ENCODE results near the gene CCDC92B.
"Not testable (repeated sequence)": the region's sequence is repeated elsewhere in the genome, so short reads cannot be mapped to it uniquely, and the experiment has no call there.

The CCDC92B gene

GRCh38 chr17:2784864-2785263 lies 35.4 kb upstream of the CCDC92B start:
- Mint-ChIP-seq H3K27me3 (peaks cover 8% of the 10 kb centered on the region in 2 donors), H3K27ac (no peak overlapping the region), H3K4me1 (peaks cover 2 to 5% of the 10 kb centered on the region in 2 donors), H3K9me3 (no peaks in the 10 kb centered on the region), H3K36me3 (no peaks in the 10 kb centered on the region), H3K4me3 (no peak overlapping the region)
- no peak for ATAC-seq (replicated peaks)
- no peak for DNase-seq

DNA sequence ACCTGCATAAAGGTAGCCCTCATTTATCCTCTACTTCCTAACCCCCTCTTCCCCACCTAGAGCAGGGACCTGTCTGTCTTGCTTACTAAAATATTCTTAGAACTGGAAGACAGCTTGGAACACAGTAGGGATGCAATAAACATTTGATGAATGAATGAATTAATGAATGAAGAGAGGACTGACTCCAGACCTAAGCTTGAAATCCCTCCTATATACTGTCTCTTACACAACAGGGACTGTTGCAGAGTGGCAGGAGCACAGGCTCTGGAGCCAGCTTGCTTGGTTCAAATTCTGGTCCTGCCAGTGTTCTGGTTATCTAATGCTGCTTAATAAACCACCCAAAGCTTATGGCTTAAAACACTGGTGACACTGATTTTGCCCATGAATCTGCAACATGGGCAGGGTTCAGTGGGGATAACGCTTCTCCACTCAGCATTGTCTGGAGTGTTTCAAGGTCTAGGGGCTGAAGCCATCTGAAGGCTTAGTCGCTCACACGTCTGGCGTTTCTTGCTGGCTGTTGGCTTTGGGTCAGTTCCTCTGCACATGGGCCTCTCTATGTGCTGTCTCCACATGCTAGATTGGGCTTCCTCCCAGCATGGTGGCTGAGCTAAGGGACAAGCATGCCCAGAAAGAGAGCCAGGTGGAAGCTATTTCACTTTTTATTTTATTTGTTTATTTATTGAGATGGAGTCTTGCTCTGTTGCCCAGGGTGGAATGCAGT lies 34.0 kb upstream of the CCDC92B start:
- Mint-ChIP-seq H3K9me3 (no peaks in the 10 kb centered on the region), H3K27me3 (peaks cover 21% of the 10 kb centered on the region in 2 donors), H3K4me1 (peaks cover 0 to 3% of the 10 kb centered on the region in 2 donors), H3K4me3 (no peak overlapping the region), H3K27ac (no peak overlapping the region), H3K36me3 (no peaks in the 10 kb centered on the region)
- DNase-seq (no peak), ATAC-seq (replicated peaks) (no peak)

GRCh38 chr17:2782055-2782454 lies 32.6 kb upstream of the CCDC92B start:
- H3K27ac Mint-ChIP-seq = peak overlapping the region; percentile 25
- ATAC-seq (replicated peaks) (no peak), DNase-seq (no peak)
- H3K36me3 Mint-ChIP-seq = no peaks in the 10 kb centered on the region
- no peak overlapping the region for H3K4me3 Mint-ChIP-seq
- peaks cover 34% of the 10 kb centered on the region in 2 donors for H3K27me3 Mint-ChIP-seq
- H3K4me1 Mint-ChIP-seq = peaks cover 4 to 5% of the 10 kb centered on the region in 2 donors
- H3K9me3 Mint-ChIP-seq = no peaks in the 10 kb centered on the region

- not testable (repeated sequence) for H3K27ac Mint-ChIP-seq; H3K4me1 Mint-ChIP-seq; DNase-seq; H3K4me3 Mint-ChIP-seq; ATAC-seq (replicated peaks); H3K36me3 Mint-ChIP-seq; H3K9me3 Mint-ChIP-seq
- H3K27me3 Mint-ChIP-seq = peaks cover 37 to 38% of the 10 kb centered on the region in 2 donors
Measured at GRCh38 chr17:2781598-2781997, 32.1 kb upstream of the CCDC92B start.

DNA sequence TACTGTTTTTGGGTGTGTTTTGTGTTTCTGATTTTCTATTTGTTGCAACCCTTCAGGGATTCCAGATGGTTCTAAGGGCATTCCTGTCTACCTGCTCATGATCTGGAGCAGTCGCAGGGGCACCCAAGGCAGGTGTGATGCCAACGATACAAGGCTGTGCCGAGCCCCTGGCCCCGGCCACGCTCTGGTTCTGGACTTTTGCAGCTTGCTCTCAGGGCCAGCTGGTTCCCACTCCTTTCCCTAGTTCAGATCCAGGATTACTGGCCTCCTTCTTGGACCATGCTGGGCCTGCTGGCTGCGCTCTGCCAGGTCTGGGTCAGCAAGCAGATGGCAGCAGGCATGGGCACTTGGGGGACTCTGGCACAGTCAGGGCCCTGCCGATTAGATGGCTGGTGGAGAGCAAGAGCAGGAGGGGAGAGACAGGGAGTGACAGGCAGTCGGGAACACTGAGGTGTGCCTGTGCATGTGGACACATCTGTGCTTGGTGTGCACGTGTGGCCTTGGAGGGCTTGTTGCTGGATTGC lies 31.5 kb upstream of the CCDC92B start:
- no peaks in the 10 kb centered on the region for H3K36me3 Mint-ChIP-seq
- no peak overlapping the region for H3K27ac Mint-ChIP-seq
- no peaks in the 10 kb centered on the region for H3K9me3 Mint-ChIP-seq
- H3K4me3 Mint-ChIP-seq = no peak overlapping the region
- ATAC-seq (replicated peaks) (no peak), DNase-seq (no peak)
- H3K27me3 Mint-ChIP-seq = peaks cover 40 to 42% of the 10 kb centered on the region in 2 donors
- H3K4me1 Mint-ChIP-seq = peaks cover 8 to 11% of the 10 kb centered on the region in 2 donors

DNA sequence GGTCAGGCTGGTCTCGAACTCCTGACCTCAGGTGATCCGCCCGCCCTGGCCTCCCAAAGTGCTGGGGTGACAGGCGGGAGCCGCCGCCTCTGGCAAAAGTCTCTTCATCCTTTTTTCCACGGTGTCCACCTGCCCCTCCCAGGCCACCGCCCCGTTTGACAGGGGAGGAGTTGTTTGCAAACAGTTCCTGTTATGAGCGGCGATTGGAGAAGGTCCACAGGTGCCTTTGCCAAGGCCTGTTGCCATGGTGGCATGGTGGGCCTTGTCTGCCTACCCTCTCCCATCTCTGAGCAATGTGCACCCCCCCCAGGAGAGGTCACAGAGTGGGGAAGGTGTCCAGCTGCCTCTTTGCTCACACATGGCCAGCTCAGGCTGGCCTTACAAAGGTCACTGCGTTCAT lies 30.8 kb upstream of the CCDC92B start:
- no peak overlapping the region for H3K4me3 Mint-ChIP-seq
- DNase-seq (no peak), ATAC-seq (replicated peaks) (no peak)
- no peak overlapping the region for H3K27ac Mint-ChIP-seq
- H3K9me3 Mint-ChIP-seq = no peaks in the 10 kb centered on the region
- no peaks in the 10 kb centered on the region for H3K36me3 Mint-ChIP-seq
- H3K27me3 Mint-ChIP-seq = peaks cover 47 to 49% of the 10 kb centered on the region in 2 donors
- H3K4me1 Mint-ChIP-seq = peaks cover 12 to 18% of the 10 kb centered on the region in 2 donors

DNA sequence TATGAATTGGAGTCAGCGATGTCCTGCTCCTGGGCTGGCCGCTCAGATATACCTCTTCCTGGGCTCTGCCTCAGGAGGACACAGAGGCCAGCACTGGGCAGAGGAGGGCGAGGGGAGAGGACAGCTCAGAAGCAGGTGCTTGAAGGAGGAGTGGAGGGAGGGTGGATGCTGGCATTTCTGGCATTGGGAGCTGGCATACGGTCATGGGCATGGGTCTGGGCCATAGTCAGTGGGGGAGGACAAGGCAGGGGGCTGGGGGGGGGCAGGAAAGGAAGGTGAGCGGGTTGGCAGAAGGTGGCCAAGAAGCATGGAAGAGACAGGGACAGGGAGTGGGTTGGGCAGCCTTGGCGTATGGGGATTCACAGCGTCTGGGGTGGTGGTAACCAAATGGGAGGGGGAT lies 30.1 kb upstream of the CCDC92B start:
- Mint-ChIP-seq H3K4me1 (peaks cover 15 to 18% of the 10 kb centered on the region in 2 donors), H3K9me3 (no peaks in the 10 kb centered on the region), H3K27ac (no peak overlapping the region), H3K4me3 (no peak overlapping the region), H3K27me3 (peaks cover 54 to 56% of the 10 kb centered on the region in 2 donors), H3K36me3 (no peaks in the 10 kb centered on the region)
- no peak for DNase-seq
- no peak for ATAC-seq (replicated peaks)

- H3K4me3 Mint-ChIP-seq = no peak overlapping the region
- H3K27ac Mint-ChIP-seq = no peak overlapping the region
- no peaks in the 10 kb centered on the region for H3K36me3 Mint-ChIP-seq
- H3K9me3 Mint-ChIP-seq = no peaks in the 10 kb centered on the region
- H3K4me1 Mint-ChIP-seq = peaks cover 15 to 18% of the 10 kb centered on the region in 2 donors
- ATAC-seq (replicated peaks) (no peak), DNase-seq (no peak)
- peaks cover 60 to 66% of the 10 kb centered on the region in 2 donors for H3K27me3 Mint-ChIP-seq
Measured at GRCh38 chr17:2778489-2778888, 29.0 kb upstream of the CCDC92B start.

DNA sequence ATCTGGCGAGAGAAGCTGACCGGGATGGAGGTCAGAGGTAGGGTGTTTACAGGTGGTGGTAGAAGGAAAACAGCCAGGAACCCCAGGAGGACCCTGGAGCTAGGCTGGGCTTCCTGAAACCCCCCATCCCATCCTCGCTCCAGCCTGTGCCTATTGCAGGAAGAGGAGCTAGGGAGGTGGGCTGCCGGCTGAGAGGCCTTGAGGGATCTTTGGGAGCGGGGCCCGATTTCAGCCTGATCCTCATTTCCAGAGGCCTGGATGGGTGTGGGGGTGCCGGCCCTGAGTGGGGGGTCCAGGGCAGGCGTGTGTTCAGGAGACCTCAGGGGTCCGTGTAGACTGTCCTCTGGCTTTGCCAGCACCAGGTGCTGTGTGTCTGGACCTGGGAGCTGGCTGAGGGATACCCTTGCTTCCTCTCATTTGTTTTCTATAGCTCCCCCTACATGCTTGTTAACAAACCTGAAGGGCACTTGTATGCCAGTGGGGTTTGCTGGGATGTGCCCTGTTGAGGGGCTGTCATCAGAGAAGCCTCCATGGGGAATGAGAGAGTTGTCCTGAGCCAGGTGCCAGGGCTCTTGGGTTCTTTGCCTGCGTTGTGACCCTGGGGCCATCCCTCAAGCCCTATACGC lies 27.9 kb upstream of the CCDC92B start:
- ATAC-seq (replicated peaks) = no peak
- no peak for DNase-seq
- Mint-ChIP-seq H3K9me3 (no peaks in the 10 kb centered on the region), H3K4me1 (peaks cover 16 to 18% of the 10 kb centered on the region in 2 donors), H3K36me3 (no peaks in the 10 kb centered on the region), H3K4me3 (peak overlapping the region; percentile 50 to 73), H3K27ac (peak overlapping the region; percentile 56), H3K27me3 (peaks cover 70 to 71% of the 10 kb centered on the region in 2 donors)

- Mint-ChIP-seq H3K4me1 (peaks cover 16 to 18% of the 10 kb centered on the region in 2 donors), H3K27me3 (peaks cover 70 to 72% of the 10 kb centered on the region in 2 donors), H3K4me3 (peak overlapping the region; percentile 50 to 73), H3K27ac (peak overlapping the region; percentile 56), H3K9me3 (no peaks in the 10 kb centered on the region), H3K36me3 (no peaks in the 10 kb centered on the region)
- no peak for DNase-seq
- peak; percentile 62 to 67 for ATAC-seq (replicated peaks)
Measured at GRCh38 chr17:2776589-2777241, 27.3 kb upstream of the CCDC92B start.

- no peaks in the 10 kb centered on the region for H3K9me3 Mint-ChIP-seq
- peaks cover 64 to 86% of the 10 kb centered on the region in 2 donors for H3K27me3 Mint-ChIP-seq
- H3K27ac Mint-ChIP-seq = no peak overlapping the region
- no peaks in the 10 kb centered on the region for H3K36me3 Mint-ChIP-seq
- ATAC-seq (replicated peaks) (no peak), DNase-seq (no peak)
- H3K4me1 Mint-ChIP-seq = peaks cover 16 to 18% of the 10 kb centered on the region in 2 donors
- H3K4me3 Mint-ChIP-seq = no peak overlapping the region
Measured at GRCh38 chr17:2775206-2775605, 25.8 kb upstream of the CCDC92B start.

DNA sequence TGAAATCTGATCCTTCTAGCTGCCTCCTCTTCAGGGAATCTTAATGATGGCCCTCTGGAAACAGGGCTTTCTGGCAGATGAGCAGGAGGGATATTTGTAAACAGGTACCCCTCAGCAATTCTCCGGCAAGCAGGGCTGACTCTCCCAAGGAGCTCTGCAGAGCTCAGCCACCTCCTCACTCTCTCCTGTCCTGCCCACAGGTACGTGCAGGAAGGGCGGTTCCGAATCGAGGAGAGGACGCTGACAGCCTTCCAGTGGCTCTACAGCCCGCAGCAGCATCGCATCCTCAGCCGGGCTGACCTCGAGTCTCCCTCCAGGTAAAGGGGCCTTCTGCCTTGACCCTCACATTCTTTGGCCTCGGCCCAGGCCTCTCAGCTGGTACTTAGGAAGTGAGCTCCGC lies 20.7 kb upstream of the CCDC92B start:
- Mint-ChIP-seq H3K4me1 (peaks cover 0 to 8% of the 10 kb centered on the region in 2 donors), H3K9me3 (no peaks in the 10 kb centered on the region), H3K36me3 (no peaks in the 10 kb centered on the region), H3K4me3 (no peak overlapping the region), H3K27ac (no peak overlapping the region), H3K27me3 (peaks cover 32 to 60% of the 10 kb centered on the region in 2 donors)
- DNase-seq = no peak
- no peak for ATAC-seq (replicated peaks)

DNA sequence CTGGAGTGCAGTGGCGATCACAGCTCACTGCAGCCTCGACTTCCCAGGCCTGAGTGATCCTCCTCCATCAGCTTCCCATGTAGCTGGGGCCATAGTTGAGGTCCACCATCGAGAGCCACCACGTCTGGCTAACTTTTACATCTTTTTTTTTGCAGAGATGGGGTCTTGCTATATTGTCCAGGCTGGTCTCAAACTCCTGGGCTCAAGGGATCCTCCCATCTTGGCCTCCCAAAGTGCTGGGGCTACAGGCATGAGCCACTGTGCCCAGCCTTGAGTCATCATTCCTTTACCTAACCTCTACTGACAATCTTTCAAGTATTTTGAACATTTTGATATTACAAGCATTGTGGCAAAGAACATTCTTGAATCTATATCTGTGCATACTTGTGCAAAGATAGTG lies 9.4 kb upstream of the CCDC92B start:
- Mint-ChIP-seq H3K36me3 (no peaks in the 10 kb centered on the region), H3K4me3 (no peak overlapping the region), H3K27me3 (peaks cover 44 to 58% of the 10 kb centered on the region in 2 donors), H3K4me1 (peaks cover 5 to 10% of the 10 kb centered on the region in 2 donors), H3K27ac (no peak overlapping the region), H3K9me3 (no peaks in the 10 kb centered on the region)
- no peak for ATAC-seq (replicated peaks)
- no peak for DNase-seq

DNA sequence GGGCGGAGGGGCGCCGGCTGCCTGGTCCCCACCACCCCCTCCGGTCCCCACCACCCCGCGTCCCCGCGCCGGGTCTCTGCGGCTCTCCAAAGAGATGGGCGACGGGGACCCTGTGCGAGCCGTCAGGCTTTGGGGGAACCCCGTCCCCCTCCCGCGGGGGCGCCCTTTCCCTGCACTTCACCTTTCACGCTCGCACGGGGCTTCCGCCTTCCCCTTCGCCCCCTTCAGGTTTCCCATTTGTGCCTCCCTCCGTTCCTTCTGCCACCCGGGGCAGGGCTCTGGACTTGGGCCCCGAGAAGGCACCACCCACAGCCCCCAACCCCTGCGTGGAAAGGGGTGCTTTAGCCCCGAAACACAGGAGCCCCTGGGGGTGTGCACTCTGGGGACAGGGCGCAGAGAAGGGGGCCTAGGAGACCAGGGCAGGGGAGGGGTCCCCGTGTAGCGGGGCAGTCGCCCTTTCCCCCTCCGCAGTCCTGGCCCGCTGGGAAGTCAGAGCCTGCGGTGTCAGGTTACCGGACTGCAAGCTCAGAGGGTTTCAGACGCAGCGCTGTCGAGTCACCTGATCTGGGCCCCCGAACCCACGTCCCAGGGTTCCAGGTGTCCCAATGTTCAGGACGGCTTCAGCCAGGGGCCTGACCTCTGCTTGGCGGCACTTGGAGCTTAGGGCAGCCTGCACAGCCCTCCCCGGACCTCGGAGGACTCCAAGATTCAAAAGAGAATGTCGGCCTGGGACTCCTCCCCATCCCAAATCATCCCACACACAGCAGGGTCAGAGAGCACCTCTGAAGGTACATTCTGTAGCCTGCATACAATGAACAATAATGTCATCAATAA lies 6.7 kb upstream of the CCDC92B start:
- DNase-seq (no peak), ATAC-seq (replicated peaks) (no peak)
- Mint-ChIP-seq H3K4me3 (peak overlapping the region; percentile 71 to 74), H3K36me3 (no peaks in the 10 kb centered on the region), H3K27me3 (peaks cover 50 to 64% of the 10 kb centered on the region in 2 donors), H3K4me1 (peaks cover 5 to 10% of the 10 kb centered on the region in 2 donors), H3K9me3 (no peaks in the 10 kb centered on the region), H3K27ac (no peak overlapping the region)
